Measurements from ENCODE around the gene SLC25A47.

The SLC25A47 gene

DNA sequence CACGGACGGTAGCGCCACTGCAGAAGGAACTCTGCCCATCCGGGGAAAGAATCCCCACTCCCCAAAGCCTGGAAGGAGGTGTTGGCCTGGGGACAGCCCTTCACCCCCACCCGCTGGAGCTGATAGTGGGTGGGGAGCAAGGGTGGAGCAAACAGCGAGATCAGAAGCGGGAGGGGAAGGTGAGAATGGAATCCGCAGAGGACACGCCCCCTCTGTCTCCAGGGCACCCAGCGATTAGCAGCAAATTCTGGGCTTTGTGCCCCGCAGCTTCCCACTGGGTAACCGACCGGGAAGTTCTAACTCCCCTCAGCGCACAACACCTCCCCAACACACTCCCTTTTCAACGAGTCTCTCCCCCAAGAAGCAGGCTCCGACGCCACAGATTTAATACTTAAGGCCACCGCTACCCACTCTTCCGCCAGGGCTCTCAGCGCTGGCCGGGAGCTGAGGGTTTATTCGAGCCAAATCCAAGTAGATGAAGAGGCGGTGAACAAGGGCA, 18.3 kb upstream of the SLC25A47 start:
- no peaks in the 10 kb centered on the region for H4K20me1 ChIP-seq (ENCODE audit: insufficient read depth, low read length)
- no peak overlapping the region for H3K27ac ChIP-seq (ENCODE audit: low read depth, low read length, poor library complexity, severe bottlenecking)

GRCh38 chr14:100305324-100306100, 17.6 kb upstream of the SLC25A47 start:
- Histone ChIP-seq H3K4me2 (ENCODE audit: low read length) (peak overlapping the region; percentile 92), H4K20me1 (ENCODE audit: insufficient read depth, low read length) (no peaks in the 10 kb centered on the region)

More for the DNA sequence above, 18.3 kb upstream of the SLC25A47 start:
- H3K9me3 ChIP-seq (ENCODE audit: low read length) = no peaks in the 10 kb centered on the region
- no peaks in the 10 kb centered on the region for H3K36me3 ChIP-seq (ENCODE audit: insufficient read depth, low read length)
- no peaks in the 10 kb centered on the region for H3K79me2 ChIP-seq (ENCODE audit: insufficient read depth, low read length)
- H3K27me3 ChIP-seq (ENCODE audit: insufficient read depth, low read length) = 0 out of 2 replicates have a peak, but pooled peaks cover 5% of the 10 kb centered on the region
- H3K9ac ChIP-seq (ENCODE audit: low read length) = no peak overlapping the region
- TF ChIP-seq, protein P1, sequence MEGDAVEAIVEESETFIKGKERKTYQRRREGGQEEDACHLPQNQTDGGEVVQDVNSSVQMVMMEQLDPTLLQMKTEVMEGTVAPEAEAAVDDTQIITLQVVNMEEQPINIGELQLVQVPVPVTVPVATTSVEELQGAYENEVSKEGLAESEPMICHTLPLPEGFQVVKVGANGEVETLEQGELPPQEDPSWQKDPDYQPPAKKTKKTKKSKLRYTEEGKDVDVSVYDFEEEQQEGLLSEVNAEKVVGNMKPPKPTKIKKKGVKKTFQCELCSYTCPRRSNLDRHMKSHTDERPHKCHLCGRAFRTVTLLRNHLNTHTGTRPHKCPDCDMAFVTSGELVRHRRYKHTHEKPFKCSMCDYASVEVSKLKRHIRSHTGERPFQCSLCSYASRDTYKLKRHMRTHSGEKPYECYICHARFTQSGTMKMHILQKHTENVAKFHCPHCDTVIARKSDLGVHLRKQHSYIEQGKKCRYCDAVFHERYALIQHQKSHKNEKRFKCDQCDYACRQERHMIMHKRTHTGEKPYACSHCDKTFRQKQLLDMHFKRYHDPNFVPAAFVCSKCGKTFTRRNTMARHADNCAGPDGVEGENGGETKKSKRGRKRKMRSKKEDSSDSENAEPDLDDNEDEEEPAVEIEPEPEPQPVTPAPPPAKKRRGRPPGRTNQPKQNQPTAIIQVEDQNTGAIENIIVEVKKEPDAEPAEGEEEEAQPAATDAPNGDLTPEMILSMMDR (IDR thresholded peaks at IDR 0.05; ENCODE audit: low read length) = no peak
- TF ChIP-seq EZH2 (IDR thresholded peaks at IDR 0.05; ENCODE audit: borderline replicate concordance, low read length) = no peak
- H3K9me2 ChIP-seq (ENCODE audit: low read depth, low read length) = no peaks in the 10 kb centered on the region
- H3F3A ChIP-seq (ENCODE audit: insufficient read depth, low read length) = no peaks in the 10 kb centered on the region
- H3K4me1 ChIP-seq (ENCODE audit: insufficient read depth, low read length, severe bottlenecking) = peaks cover 20% of the 10 kb centered on the region
- H3K4me3 ChIP-seq (ENCODE audit: low read depth, low read length, poor library complexity, severe bottlenecking) = peak overlapping the region; percentile 60
- no peak overlapping the region for H2AFZ ChIP-seq (ENCODE audit: low read length)
- peak overlapping the region; percentile 92 for H3K4me2 ChIP-seq (ENCODE audit: low read length)

GRCh38 chr14:100306101-100306997, 16.8 kb upstream of the SLC25A47 start, which contains the start of gene SLC25A29:
Gene SLC25A29 (minus strand): TSS chr14:100306444. CDS start chr14:100306232, 212 bp downstream.
- Histone ChIP-seq H3K4me3 (ENCODE audit: low read depth, low read length, poor library complexity, severe bottlenecking) (peak within 1 kb of the TSS; percentile 60), H3K79me2 (ENCODE audit: insufficient read depth, low read length) (no peaks in the 10 kb centered on the region), H2AFZ (ENCODE audit: low read length) (0 out of 2 replicates have a peak within 1 kb of the TSS, but pooled peaks have one; percentile 61), H3K27ac (ENCODE audit: low read depth, low read length, poor library complexity, severe bottlenecking) (no peak within 1 kb of the TSS), H3K9me3 (ENCODE audit: low read length) (no peaks in the 10 kb centered on the region), H3K36me3 (ENCODE audit: insufficient read depth, low read length) (no peaks in the 10 kb centered on the region), H3K4me2 (ENCODE audit: low read length) (peak within 1 kb of the TSS; percentile 92), H3K9ac (ENCODE audit: low read length) (peak within 1 kb of the TSS; percentile 67), H3F3A (ENCODE audit: insufficient read depth, low read length) (no peaks in the 10 kb centered on the region), H3K4me1 (ENCODE audit: insufficient read depth, low read length, severe bottlenecking) (peaks cover 20% of the 10 kb centered on the region), H3K27me3 (ENCODE audit: insufficient read depth, low read length) (0 out of 2 replicates have a peak, but pooled peaks cover 5% of the 10 kb centered on the region), H3K9me2 (ENCODE audit: low read depth, low read length) (no peaks in the 10 kb centered on the region), H4K20me1 (ENCODE audit: insufficient read depth, low read length) (no peaks in the 10 kb centered on the region)
- TF ChIP-seq, protein P1 (IDR thresholded peaks at IDR 0.05; ENCODE audit: low read length) = no peak
- TF ChIP-seq EZH2 (IDR thresholded peaks at IDR 0.05; ENCODE audit: borderline replicate concordance, low read length) = no peak

More at GRCh38 chr14:100305324-100306100, 17.6 kb upstream of the SLC25A47 start:
- no peaks in the 10 kb centered on the region for H3K9me2 ChIP-seq (ENCODE audit: low read depth, low read length)
- H3K27me3 ChIP-seq (ENCODE audit: insufficient read depth, low read length) = 0 out of 2 replicates have a peak, but pooled peaks cover 5% of the 10 kb centered on the region
- TF ChIP-seq EZH2 (IDR thresholded peaks at IDR 0.05; ENCODE audit: borderline replicate concordance, low read length) = no peak
- TF ChIP-seq, protein P1 (IDR thresholded peaks at IDR 0.05; ENCODE audit: low read length) = no peak
- H2AFZ ChIP-seq (ENCODE audit: low read length) = 0 out of 2 replicates have a peak overlapping the region, but pooled peaks have one; percentile 61
- H3K27ac ChIP-seq (ENCODE audit: low read depth, low read length, poor library complexity, severe bottlenecking) = no peak overlapping the region
- peak overlapping the region; percentile 67 for H3K9ac ChIP-seq (ENCODE audit: low read length)
- peaks cover 20% of the 10 kb centered on the region for H3K4me1 ChIP-seq (ENCODE audit: insufficient read depth, low read length, severe bottlenecking)
- H3K36me3 ChIP-seq (ENCODE audit: insufficient read depth, low read length) = no peaks in the 10 kb centered on the region
- H3F3A ChIP-seq (ENCODE audit: insufficient read depth, low read length) = no peaks in the 10 kb centered on the region
- H3K9me3 ChIP-seq (ENCODE audit: low read length) = no peaks in the 10 kb centered on the region
- H3K79me2 ChIP-seq (ENCODE audit: insufficient read depth, low read length) = no peaks in the 10 kb centered on the region
- peak overlapping the region; percentile 60 for H3K4me3 ChIP-seq (ENCODE audit: low read depth, low read length, poor library complexity, severe bottlenecking)
